Measurements from ENCODE around the gene NRIP3.
"Not testable (repeated sequence)": the region's sequence is repeated elsewhere in the genome, so short reads cannot be mapped to it uniquely, and the experiment has no call there.

The NRIP3 gene

DNA sequence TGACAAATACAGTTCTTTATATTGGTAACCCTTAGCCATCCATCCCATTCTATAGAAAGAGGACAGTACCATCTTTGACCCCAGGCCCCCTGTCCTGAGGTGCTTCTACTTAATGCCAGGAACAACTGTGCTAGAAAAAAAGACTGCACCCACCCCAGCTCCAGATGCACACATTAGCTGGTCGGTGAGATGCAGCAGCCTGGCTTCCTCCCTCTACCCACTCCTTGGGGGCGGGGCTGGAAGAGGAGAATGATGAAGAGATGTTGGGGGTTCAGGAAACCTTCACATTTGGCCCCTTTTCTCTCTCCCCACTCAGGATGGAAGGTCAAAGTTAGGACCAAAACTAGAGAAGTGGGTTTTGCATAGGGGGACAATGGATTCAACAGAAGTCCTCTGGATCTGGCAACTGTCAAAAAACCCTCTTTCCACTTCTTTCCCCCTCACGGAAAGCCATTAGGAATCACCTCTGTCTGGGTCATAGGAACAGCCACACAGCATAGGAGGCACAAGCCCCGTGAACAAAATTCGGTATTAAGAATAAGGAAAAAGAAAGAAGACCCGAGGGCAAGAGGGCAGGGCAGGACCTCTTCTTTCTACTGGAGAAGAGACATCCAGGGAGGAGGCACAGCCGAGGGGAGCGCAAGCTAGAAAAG lies 755 bp downstream of the NRIP3 start:
- peak overlapping the region; percentile 83 for H3K4me3 Mint-ChIP-seq
- H3K4me1 Mint-ChIP-seq (ENCODE audit: low read depth) = peaks cover 27% of the 10 kb centered on the region
- H3K27me3 Mint-ChIP-seq = peaks cover 25% of the 10 kb centered on the region
- H3K27ac Mint-ChIP-seq = peak overlapping the region; percentile 54
- H3K9me3 Mint-ChIP-seq (ENCODE audit: low read depth) = no peaks in the 10 kb centered on the region
- no peaks in the 10 kb centered on the region for H3K36me3 Mint-ChIP-seq

- H3K27ac Mint-ChIP-seq = peak overlapping the region; percentile 46
- H3K27me3 Mint-ChIP-seq = peaks cover 27% of the 10 kb centered on the region
- no peaks in the 10 kb centered on the region for H3K9me3 Mint-ChIP-seq (ENCODE audit: low read depth)
- peaks cover 27% of the 10 kb centered on the region for H3K4me1 Mint-ChIP-seq (ENCODE audit: low read depth)
- H3K36me3 Mint-ChIP-seq = no peaks in the 10 kb centered on the region
- peak overlapping the region; percentile 67 for H3K4me3 Mint-ChIP-seq
Measured at GRCh38 chr11:9001736-9002135, 2.1 kb downstream of the NRIP3 start.

- no peak overlapping the region for H3K4me3 Mint-ChIP-seq
Measured at GRCh38 chr11:8998017-8998416, 5.8 kb downstream of the NRIP3 start.

DNA sequence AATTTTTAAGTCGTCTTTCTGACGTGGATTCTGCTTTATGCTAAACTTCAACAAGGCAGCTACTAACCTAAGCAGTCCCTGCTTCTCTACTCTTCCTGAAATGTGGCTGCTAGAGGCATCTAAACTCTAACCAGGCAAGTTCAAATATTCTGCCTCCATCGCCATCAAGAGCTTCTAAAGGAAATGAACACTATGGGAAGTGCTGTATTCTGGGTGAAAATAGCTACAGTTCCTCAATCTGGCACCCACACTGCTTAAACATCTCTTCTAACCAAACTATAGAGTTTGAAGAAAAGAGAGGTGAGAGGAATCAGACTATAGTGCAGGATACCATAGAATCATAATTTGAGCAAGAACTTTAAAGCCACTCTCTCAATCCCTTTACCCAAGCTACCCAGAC lies 6.3 kb downstream of the NRIP3 start:
- peaks cover 26% of the 10 kb centered on the region for H3K27me3 Mint-ChIP-seq
- no peak overlapping the region for H3K27ac Mint-ChIP-seq
- no peaks in the 10 kb centered on the region for H3K36me3 Mint-ChIP-seq
- no peak overlapping the region for H3K4me3 Mint-ChIP-seq
- H3K4me1 Mint-ChIP-seq (ENCODE audit: low read depth) = peaks cover 13% of the 10 kb centered on the region
- no peaks in the 10 kb centered on the region for H3K9me3 Mint-ChIP-seq (ENCODE audit: low read depth)

More at GRCh38 chr11:8998017-8998416, 5.8 kb downstream of the NRIP3 start:
- Mint-ChIP-seq H3K27me3 (peaks cover 26% of the 10 kb centered on the region), H3K4me1 (ENCODE audit: low read depth) (peaks cover 18% of the 10 kb centered on the region), H3K9me3 (ENCODE audit: low read depth) (no peaks in the 10 kb centered on the region), H3K36me3 (no peaks in the 10 kb centered on the region), H3K27ac (no peak overlapping the region)

- Mint-ChIP-seq H3K36me3 (peaks cover 2% of the 10 kb centered on the region), H3K4me3 (no peak overlapping the region), H3K27ac (no peak overlapping the region), H3K27me3 (peaks cover 25% of the 10 kb centered on the region), H3K9me3 (ENCODE audit: low read depth) (no peaks in the 10 kb centered on the region), H3K4me1 (ENCODE audit: low read depth) (no peaks in the 10 kb centered on the region)
Measured at GRCh38 chr11:8989453-8989852, 14.3 kb downstream of the NRIP3 start.

DNA sequence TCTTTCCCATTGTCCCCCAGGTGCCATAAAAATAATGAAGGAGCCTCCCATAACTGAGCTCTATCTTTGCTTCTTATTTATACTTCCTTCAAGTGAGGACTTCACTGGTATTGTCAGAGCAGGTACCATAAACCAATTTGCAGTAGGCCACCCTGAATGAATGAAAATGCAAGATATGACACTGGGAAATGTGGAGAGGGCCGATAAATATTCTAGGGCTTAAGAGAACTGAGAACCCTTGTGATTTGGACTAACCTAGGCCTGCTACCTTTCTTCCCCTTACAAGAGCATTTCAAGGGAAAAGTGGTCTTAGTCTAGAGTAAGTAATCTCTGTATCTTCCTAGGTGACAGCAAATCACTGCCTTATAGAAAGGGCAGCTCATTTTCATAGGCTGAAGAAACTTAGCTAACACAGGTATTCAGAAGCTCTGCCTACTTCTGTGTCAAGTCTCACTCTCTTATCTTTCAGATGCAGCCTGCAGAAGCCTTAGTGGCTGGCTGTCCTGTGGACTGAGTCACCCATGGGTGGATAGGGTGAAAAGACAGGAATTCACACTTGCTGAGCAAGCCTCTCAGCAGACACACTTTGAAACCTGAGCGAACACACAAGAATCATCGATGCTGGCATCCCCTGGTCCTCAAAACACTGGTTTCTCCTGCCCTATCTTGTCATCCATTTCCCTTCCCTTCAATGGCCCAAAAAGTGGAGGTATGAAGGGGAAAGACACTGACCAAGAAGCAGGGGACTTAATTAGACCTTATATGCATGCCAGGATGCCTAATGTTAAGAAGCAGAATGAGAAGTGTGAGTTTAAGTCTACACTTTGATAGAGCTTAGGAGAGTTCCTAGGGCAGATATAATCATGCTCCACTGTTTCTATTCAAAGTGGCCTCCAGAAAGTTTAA lies 15.2 kb downstream of the NRIP3 start:
- H3K4me1 Mint-ChIP-seq (ENCODE audit: low read depth) = no peaks in the 10 kb centered on the region
- no peak overlapping the region for H3K27ac Mint-ChIP-seq
- no peaks in the 10 kb centered on the region for H3K9me3 Mint-ChIP-seq (ENCODE audit: low read depth)
- H3K36me3 Mint-ChIP-seq = peaks cover 2% of the 10 kb centered on the region
- no peak overlapping the region for H3K4me3 Mint-ChIP-seq
- H3K27me3 Mint-ChIP-seq = peaks cover 25% of the 10 kb centered on the region

DNA sequence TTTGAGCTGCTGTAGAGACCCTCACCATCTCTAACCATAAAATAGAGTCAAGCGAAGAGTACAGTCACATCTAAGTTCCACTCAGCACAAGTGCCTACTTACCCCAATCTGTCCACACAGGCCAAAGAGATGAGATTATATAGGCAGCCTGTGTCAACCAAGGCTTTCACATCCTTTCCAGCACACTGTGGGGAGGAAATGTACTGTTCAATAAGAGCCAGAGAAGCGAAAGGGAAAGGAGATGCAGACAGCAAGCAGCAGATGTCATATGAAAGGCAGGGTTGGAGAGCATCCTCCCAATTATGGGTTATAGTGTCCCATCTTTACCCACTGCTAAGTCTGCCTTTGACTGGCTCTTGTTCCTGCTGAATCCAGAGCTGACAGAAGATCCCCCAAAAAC lies 16.4 kb downstream of the NRIP3 start:
- Mint-ChIP-seq H3K4me1 (ENCODE audit: low read depth) (no peaks in the 10 kb centered on the region), H3K27ac (no peak overlapping the region), H3K27me3 (peaks cover 25% of the 10 kb centered on the region), H3K9me3 (ENCODE audit: low read depth) (no peaks in the 10 kb centered on the region), H3K36me3 (peaks cover 2% of the 10 kb centered on the region), H3K4me3 (no peak overlapping the region)

DNA sequence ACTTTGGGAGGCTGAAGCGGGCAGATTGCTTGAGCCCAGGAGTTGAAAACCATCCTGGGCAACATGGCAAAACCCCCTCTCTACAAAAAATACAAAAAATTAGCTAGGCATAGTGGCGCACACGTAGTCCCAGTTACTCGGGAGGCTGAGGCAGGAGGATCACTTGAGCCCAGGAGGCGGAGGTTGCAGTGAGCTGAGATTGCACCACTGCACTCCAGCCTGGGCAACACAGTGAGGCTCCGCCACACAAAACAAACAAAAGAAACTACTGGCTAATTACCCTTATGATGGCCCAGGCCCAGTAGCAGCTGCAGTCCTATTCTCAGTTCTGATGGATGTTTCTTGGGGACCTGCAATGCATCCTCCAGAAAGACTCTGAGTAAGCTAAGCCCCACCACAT lies 17.0 kb downstream of the NRIP3 start:
- not testable (repeated sequence) for H3K27ac Mint-ChIP-seq; H3K4me3 Mint-ChIP-seq; H3K36me3 Mint-ChIP-seq; H3K4me1 Mint-ChIP-seq (ENCODE audit: low read depth); H3K9me3 Mint-ChIP-seq (ENCODE audit: low read depth)
- peaks cover 21% of the 10 kb centered on the region for H3K27me3 Mint-ChIP-seq

DNA sequence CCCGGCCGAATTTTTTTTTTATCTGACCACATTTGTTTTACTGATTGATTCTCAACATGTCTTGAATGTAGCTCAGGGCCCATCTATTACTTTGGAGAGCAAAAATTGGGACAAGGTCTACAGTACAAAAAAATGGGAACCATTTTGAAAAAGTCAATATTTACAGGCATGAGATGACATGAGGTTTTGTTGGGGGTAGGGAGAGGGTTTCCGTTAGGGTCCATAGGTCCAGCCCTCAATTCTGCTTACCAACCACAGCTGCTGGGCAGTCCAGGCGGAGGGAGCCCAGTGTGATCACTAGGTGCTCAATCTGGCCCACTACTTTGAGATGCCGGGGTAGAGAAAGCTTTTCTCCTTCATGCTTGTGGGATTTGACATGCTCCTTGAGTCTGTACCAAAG lies 18.3 kb downstream of the NRIP3 start:
- Mint-ChIP-seq H3K4me3 (no peak overlapping the region), H3K27ac (no peak overlapping the region), H3K4me1 (ENCODE audit: low read depth) (no peaks in the 10 kb centered on the region), H3K36me3 (peaks cover 2% of the 10 kb centered on the region), H3K9me3 (ENCODE audit: low read depth) (no peaks in the 10 kb centered on the region), H3K27me3 (peaks cover 18% of the 10 kb centered on the region)

DNA sequence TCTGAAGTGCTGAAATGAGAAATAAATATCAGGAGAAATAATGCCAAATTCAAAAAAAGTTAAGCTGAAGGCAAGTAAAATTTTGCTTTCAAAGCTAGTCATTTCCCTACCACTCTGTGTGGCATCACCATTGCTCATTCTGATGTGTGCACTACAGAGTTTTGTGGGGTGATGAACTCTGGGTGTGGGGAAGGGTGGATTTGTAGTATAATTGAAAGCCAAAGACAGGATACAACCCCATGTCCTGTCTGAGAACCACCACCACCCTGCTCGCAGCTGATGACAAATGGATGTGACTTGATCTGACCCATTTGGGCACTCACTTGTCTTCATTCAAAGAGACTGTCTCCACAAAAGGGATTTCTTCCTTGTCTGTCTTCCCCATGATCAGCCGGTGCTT lies 20.2 kb downstream of the NRIP3 start:
- no peak overlapping the region for H3K4me3 Mint-ChIP-seq
- H3K27me3 Mint-ChIP-seq = peaks cover 4% of the 10 kb centered on the region
- no peaks in the 10 kb centered on the region for H3K9me3 Mint-ChIP-seq (ENCODE audit: low read depth)
- H3K27ac Mint-ChIP-seq = no peak overlapping the region
- no peaks in the 10 kb centered on the region for H3K36me3 Mint-ChIP-seq
- H3K4me1 Mint-ChIP-seq (ENCODE audit: low read depth) = no peaks in the 10 kb centered on the region

DNA sequence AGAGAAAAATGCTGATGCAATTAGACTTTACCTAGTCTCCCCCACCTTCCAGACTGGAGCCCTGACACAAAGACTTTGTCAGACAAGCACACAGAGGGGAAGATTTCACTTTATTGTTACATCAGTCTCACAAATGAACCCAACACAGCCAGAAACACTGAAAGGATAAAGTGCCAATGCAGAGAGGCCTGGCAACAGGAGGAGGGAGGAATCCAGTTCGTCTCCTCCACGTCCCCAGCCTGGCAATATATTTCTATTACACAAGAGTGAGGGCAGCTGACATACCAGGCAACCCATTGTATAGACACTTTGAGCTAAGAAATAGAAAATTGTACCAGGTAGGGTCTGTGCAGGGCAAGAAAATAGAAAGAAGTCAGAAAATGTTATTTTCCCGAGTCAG lies 23.3 kb downstream of the NRIP3 start:
- H3K27ac Mint-ChIP-seq = no peak overlapping the region
- no peaks in the 10 kb centered on the region for H3K4me1 Mint-ChIP-seq (ENCODE audit: low read depth)
- no peak overlapping the region for H3K4me3 Mint-ChIP-seq
- H3K27me3 Mint-ChIP-seq = no peaks in the 10 kb centered on the region
- no peaks in the 10 kb centered on the region for H3K9me3 Mint-ChIP-seq (ENCODE audit: low read depth)
- no peaks in the 10 kb centered on the region for H3K36me3 Mint-ChIP-seq

- H3K4me1 Mint-ChIP-seq (ENCODE audit: low read depth); H3K27ac Mint-ChIP-seq; H3K4me3 Mint-ChIP-seq: not testable (repeated sequence)
Measured at GRCh38 chr11:8979365-8979764, 24.4 kb downstream of the NRIP3 start.

DNA sequence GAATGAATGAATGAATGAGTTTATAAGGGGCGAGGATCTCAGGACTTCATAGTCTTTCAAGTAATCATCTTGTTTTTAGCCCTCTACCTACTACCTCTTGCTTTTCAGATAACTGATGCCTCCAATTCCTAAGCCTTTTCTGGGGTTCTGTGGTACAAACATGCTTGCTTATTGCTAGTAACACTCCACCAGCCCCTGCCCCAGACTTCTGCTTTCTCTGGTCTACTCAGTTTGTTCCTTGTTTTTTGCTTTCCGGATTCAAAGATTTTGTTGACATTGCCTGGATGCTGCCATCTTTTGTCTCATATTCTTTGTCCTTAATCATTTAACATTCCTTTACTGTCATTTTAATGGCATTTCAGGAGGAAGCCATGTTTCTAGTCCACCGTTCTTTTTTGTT lies 30.7 kb downstream of the NRIP3 start:
- no peaks in the 10 kb centered on the region for H3K27me3 Mint-ChIP-seq
- no peak overlapping the region for H3K27ac Mint-ChIP-seq
- H3K36me3 Mint-ChIP-seq = no peaks in the 10 kb centered on the region

More at GRCh38 chr11:8979365-8979764, 24.4 kb downstream of the NRIP3 start:
- H3K27me3 Mint-ChIP-seq; H3K36me3 Mint-ChIP-seq; H3K9me3 Mint-ChIP-seq (ENCODE audit: low read depth): not testable (repeated sequence)

DNA sequence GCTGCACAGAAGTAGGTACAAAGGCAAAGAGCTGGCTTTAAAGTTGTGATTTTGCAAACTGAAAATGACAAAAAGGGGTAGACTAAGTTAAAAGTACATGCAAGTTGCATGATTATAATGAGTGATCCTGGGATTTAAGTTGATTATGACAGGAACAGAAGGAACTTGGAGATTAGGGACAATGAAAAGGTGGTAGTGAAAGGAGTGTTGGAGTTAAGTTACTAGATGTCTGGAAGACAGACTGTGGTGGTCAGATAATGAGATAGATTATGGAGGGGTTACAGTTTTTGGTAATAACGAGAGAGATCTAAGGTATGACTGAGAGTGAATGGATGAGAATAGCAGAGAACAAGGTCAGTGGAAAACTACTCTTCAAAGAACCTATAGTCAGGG lies 31.9 kb downstream of the NRIP3 start:
- Mint-ChIP-seq H3K9me3 (ENCODE audit: low read depth) (no peaks in the 10 kb centered on the region), H3K27ac (no peak overlapping the region), H3K4me1 (ENCODE audit: low read depth) (no peaks in the 10 kb centered on the region), H3K27me3 (no peaks in the 10 kb centered on the region), H3K4me3 (no peak overlapping the region), H3K36me3 (peaks cover 3% of the 10 kb centered on the region)

More for the DNA sequence above, 30.7 kb downstream of the NRIP3 start:
- H3K4me1 Mint-ChIP-seq (ENCODE audit: low read depth) = no peaks in the 10 kb centered on the region
- no peak overlapping the region for H3K4me3 Mint-ChIP-seq
- no peaks in the 10 kb centered on the region for H3K9me3 Mint-ChIP-seq (ENCODE audit: low read depth)

GRCh38 chr11:8971196-8971923 lies 32.4 kb downstream of the NRIP3 start:
- Mint-ChIP-seq H3K36me3 (peaks cover 3% of the 10 kb centered on the region), H3K27ac (no peak overlapping the region), H3K27me3 (no peaks in the 10 kb centered on the region), H3K4me3 (no peak overlapping the region), H3K4me1 (ENCODE audit: low read depth) (no peaks in the 10 kb centered on the region), H3K9me3 (ENCODE audit: low read depth) (no peaks in the 10 kb centered on the region)

Data from activated naive CD8-positive, alpha-beta T cell (primary cell).